HG02981 (cell line): Measurements from ENCODE around the gene CABLES1.
"Not testable (repeated sequence)": the region's sequence is repeated elsewhere in the genome, so short reads cannot be mapped to it uniquely, and the experiment has no call there.

Experiments
- ATAC-seq: cut with Tn5 transposase; IDR thresholded peaks from one replicate; pipeline ENCODE4 v1.9.1; 2021; ENCODE audit warnings: mild to moderate bottlenecking, moderate library complexity; ENCODE audit not compliant: unreplicated experiment

CABLES1 gene

DNA sequence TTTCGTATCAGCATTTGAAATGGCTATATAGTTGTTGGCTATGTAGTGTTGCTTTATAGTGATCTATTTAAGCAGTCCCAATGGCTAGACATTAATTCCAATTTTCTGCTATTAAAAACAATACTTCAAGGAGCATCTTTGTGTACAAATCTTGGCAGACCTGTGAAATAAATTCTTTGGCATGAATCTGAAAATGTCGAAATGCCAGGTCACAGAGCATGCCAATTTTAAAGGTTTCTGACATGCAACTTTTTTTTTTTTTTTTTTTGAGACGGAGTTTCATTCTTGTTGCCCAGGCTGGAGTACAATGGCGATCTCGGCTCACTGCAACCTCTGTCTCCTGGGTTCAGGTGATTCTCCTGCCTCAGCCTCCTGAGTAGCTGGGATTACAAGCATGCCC, 26.8 kb upstream of the CABLES1 start:
- ATAC-seq: no peak

DNA sequence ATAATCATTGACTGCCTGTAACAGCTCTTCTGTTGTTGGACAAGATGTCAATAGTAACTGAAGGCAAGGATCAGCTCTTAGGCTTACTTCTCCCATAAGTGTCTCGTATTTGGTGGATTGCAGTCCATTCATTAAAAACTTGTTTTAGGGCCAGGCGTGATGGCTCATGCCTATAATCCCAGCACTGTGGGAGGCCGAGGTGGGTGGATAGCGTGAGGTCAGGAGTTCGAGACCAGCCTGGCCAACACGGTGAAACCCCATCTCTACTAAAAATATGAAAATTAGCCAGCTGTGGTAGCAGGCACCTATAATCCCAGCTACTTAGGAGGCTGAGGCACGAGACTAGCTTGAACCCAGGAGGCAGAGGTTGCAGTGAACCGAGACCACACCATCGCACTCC, 26.1 kb upstream of the CABLES1 start:
- not testable (repeated sequence) for ATAC-seq

DNA sequence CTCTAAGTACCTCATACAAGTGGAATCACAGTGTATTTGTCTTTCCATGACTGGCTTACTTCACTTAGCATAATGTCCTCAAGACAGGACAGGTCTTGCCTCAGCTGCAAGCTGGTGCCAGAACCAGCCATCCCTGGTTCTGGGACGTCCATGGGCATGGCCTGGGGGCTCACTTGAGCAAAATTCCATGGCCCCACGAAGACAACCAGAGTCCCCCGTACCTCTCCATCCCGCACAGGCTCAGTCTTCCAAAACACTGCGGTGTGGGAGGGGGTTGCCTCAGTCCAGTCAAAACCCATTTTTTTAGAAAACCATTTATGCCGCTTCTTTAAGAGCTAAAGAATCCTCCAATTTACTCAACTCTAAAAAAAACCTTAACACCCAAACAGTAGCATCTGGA, 21.7 kb upstream of the CABLES1 start:
- ATAC-seq: no peak

DNA sequence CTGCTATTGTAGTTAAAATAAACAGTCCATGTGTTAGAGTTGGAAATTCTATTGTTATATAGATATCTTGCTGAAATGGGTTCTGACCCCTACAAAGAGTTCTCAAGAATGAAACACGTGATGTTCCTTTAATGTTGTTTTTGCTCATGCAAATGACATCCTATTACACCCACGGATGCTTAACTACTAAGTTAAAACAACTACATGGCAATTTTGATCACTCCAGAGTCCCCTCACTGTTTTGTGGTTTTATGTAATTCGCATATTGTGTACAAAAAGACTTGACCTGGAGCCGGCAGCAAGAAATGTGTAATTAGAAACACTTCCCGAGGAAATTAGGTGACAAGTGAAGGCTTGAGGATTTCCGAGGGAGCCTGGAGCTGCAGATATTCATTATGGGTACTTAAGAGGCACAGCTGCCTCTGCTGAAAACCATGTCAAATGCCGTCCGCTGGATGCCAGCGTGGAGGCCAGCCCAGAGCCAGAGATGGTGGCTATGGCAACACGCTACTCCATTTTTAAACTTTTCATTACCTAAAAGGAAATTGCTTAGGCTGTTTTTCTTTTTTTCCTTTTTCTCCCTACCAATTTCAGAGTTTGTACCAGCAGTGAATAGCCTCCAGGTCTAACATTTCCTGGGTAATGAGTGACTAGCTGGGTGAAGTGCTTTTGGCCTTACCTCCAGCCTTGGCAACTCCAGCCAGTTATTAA, 21.0 kb upstream of the CABLES1 start:
- no peak for ATAC-seq

DNA sequence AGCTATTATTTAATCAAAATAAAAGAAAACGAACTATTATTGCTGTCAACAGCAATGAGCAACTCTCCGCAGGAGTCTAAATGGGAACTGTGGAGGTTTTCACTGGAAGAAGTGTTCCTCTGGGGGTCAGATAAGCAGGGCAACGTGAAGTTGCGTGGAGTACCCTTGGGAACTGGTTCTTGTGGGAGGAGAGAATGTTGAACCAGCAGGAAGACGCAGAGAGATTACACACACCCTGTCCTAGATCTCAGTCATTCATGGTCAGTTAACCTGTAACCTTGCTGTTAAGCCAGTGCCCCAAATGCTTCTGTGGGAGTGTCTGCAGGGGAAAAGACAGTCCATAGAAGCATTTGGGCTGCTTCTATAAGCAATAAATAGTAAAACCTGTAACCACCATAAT, 20.4 kb upstream of the CABLES1 start:
- ATAC-seq: no peak

DNA sequence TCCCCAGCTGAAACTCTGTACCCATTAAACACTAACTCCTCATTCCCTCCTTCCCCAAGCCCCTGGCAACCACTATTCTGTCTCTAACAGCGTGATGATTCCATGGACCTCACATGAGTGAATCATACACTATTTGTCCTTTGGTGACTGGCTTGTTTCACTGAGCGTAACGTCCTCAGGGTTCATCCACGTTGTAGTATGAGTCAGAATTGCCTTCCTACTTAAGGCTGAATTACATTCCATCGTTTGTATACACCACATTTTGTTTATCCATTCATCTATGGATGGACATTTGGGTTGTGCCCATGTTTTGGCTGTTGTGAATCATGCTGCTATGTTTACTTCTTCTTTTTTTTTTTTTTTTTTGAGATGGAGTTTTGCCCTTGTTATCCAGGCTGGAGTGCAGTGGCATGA, 19.6 kb upstream of the CABLES1 start:
- no peak for ATAC-seq

DNA sequence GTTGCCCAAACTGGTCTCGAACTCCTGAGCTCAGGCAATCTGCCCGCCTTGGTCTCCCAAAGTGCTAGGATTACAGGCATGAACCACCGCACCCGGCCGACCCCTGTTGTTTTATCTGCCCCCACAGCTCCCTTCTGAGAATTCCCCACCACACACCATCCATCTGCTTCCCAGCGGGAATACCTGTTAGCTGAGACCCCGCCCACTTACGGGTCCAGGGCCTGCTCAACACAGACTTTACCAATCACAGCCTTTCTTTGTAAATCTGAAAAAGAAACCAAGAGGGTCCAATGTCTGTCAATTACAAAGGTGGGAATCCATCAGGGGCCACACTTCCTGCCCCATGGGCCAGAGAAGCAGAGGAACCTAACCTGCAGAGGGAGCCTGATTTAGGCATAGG, 14.2 kb upstream of the CABLES1 start:
- no peak for ATAC-seq

DNA sequence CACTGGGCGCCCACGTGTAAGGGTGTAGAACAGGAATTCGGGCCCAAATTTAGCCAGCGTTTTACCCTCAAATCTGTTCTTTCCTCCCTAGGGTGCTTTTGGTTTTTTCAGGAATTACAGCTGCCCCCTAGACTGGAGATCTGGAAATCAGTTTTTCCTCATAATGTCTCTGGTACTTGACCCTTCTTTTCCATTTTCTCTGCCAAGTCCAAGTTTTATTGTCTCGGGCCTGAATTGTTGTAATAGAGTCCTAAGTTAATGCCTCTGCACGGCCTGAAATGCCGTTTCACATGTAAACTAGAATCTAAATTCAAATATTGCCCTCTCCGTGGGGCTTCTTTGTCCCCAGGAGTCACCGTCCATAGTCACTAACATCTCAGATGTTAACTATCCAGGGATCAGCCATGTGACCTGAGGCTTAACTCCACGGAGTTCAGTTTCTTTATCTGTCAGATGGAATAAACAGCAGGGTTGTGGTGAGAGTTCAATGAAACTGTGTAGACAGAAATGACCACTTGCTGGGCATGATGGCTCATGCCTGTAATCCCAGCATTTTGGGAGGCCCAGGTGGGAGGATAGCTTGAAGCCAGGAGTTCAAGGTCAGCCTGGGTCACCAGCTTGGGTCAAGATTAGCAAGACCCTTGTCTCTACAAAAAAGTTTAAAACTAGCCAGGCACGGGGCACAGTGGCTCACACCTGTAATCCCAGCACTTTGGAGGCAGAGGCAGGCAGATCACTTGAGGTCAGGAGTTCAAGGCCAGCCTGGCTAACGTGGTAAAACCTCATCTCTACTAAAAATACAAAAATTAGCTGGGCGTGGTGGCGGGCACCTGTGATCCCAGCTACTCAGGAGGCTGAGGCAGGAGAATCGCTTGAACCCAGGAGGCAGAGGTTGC, 12.7 kb upstream of the CABLES1 start:
- no peak for ATAC-seq

DNA sequence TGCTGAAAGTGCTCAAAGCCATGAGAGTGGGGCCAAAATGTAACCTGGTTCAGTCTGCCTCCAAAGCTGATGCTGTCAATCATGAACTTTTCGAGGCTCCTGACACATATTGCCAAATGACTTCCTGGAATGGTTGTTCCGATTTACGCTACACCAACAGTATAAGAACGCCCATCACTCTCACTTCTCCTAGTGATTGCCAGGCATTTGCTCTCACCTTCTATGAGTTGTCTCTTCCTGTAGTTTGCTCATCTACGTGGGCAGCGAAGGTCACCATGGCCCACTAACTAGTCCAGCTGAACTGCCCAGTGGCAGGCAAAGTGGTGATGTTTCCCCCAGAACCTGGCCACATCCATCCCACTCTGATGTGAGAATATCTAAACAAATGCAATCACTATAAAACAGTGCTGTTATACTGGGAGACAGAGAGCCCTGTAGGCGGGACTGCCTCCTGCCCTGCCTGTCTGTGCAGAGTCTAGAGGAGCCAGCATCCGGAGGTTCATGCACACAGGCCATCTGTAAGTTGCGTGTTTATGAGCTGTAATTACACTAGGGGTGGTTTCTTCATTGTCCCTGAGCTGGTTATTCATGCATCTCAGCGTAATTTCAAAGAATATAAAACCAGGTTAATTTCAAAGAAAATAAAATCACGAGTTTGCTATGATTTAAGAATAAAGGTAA, 8.8 kb upstream of the CABLES1 start:
- ATAC-seq: no peak

DNA sequence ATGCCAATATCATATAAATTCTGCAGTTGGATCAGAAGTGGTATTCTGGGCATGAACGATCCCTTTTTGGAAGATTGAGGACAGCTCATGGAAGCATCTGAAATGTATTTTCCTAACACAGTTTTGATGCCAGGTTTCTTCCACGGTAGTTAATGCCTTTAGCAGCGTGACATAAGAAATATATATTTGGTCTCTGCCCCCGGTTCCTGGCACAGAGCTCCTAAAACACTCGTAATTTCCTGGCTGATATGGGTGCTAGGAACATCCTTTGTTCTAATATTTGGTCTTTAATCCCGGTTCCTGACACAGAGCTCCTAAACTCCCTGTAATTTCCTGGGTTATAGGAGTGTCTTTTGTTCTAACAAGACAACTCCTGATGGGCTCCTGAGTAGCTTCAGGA, 8.2 kb upstream of the CABLES1 start:
- no peak for ATAC-seq

DNA sequence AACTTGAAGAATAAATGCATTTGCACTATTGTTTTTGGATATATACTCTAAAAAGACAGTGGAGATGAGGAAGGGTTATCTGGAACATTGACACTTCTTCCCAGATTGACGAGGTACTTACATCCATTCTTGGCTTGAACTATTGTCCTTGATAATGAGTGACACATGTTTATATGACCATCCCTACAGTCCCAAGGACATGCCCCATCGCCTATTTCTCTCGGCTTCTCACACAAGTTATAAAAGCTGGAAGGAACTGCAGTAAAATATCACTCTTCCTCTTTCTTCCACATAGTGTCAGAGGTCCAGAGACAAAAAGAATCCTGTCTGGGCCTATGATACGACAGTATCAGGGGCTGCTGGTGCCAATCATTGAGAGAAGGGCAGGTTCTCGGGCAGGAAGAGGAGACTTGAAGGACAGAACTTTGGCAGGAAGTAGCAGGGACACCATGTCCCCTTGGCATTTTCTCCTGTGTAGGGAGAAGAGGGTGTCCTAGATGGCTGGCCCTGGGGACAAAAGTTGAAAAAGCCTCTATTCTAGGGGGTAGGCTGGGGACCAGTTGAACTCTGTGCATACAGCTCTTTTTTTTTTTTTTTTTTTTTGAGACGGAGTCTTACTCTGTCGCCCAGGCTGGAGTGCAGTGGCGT, 5.8 kb upstream of the CABLES1 start:
- ATAC-seq: no peak

DNA sequence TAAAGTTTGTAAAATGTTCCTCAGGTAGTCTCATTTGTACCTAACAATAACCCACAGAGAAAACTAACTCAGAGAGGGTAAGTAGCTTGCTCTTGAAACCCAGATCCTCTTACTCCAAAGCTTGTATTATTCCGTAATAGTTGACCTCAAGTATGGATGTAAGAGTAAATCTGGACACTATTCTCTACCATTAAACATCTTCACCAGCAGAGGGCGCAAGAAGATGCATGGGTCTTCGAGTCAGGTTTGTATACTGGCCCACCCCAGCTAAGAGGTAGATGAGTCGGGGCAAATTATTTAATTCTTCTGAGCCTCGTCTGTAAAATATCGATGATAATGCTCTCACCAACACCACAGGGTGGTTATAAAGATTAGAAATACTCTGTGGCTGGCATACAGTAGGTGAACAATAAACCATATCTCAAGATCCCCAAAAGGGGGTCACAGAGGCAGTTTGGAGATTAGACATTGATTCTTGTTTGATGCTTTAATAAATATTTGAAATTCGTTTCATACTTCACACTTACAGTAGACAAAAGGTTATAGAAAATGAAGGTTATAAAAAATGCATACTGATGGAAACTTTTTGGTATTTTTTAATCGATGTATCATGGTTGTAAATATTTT, 3.5 kb upstream of the CABLES1 start:
- no peak for ATAC-seq

DNA sequence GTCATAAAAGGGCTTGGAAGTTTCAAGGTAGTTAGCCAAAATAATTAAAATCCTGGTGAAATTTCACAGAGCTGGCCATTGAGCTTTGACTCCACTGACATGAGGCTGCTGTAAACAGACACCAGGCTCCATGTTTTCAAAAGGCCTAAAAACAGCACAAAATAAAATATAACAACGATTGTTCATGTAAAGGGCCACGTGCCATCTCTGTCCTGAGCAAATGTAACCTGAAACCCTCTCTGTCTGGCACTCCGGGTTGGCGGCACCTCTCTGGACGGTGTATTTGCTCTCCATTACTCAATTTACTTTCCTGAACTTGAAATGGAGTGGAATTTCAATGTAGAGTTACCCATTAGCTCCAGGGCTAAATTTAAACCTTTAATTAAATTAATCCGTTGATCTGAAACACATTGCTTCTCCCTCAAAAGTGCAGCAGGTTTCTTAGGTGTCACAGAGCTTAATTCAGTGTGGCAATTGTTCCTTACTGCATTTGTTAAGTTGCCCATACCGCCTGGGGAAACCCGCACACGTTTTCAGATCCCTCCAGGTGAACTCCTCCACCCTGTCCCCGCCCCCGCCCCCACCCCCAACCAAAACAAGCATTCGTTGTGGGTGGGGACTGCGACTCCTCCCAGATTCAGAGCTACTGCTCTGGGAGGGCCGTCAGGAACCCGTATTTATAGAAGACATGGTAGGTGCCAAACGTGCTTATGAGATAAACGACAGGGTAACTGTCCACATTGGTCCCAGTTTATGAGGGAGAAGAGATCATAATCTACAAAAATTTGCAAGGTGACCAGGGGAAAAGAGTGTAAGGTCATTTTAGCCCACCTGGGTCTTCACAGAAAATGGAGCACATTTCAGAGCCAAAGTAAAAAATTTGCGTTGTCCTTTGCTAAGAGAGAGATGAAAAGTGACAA, 1.2 kb upstream of the CABLES1 start:
- no peak for ATAC-seq

DNA sequence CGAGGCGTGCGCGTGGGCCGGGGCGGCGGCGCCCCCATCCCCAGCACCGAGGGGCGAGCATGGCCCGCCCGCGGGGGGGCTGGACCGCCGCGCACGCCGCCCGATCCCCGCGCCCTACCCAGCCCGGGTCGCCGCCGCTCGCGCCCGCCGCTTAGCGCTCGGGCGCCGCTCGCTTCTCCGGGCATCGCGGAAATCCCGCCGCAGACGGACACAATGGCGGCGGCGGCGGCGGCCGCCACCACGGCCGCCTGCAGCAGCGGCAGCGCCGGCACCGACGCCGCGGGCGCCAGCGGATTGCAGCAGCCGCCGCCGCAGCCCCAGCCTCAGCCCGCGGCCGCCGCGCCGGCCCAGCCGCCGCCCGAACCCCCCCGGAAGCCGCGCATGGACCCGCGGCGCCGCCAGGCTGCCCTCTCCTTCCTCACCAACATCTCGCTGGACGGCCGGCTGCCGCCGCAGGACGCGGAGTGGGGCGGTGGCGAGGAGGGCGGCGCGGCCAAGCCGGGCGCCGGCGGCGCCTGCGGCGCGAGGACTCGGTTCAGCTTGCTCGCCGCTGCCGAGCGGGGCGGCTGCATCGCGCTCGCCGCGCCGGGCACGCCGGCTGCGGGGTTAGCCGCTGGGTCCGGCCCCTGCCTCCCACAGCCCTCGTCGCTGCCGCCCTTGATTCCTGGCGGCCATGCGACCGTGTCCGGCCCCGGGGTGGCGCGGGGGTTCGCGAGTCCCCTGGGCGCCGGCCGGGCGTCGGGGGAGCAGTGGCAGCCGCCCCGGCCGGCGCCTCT, 453 bp downstream of the CABLES1 start:
- peak; percentile 33 for ATAC-seq

DNA sequence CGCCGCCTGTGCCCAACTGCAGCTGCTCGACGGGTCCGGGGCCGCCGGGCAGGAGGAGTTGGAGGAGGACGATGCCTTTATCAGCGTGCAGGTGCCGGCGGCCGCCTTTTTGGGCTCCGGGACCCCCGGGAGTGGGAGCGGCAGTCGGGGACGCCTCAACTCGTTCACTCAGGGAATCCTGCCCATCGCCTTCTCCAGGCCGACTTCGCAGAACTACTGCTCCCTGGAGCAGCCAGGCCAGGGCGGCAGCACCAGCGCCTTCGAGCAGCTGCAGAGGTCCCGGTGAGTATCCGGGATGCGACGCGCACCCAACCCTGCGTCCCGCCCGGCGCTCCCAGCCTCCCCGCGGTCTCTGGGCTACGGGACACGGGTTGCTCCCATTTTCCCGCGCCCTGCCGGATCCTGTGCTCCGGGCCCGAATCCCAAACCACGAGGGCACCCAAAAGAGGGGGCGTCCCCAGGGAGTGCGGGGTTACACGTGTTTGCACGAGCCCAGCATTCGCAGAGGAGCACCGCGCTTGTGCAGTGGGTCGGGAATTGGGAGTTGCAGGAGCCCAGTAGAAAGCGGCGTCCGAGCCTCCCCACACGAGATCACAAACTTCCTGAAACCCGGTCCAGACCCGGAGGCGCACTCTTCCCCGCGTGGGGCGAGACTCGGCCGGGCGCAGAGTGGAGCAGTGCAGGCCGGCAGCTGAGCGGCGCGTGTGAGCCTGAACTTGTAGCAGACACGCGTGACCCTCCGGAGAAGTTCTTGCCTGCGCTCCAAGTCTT, 1.2 kb downstream of the CABLES1 start:
- peak; percentile 16 for ATAC-seq

DNA sequence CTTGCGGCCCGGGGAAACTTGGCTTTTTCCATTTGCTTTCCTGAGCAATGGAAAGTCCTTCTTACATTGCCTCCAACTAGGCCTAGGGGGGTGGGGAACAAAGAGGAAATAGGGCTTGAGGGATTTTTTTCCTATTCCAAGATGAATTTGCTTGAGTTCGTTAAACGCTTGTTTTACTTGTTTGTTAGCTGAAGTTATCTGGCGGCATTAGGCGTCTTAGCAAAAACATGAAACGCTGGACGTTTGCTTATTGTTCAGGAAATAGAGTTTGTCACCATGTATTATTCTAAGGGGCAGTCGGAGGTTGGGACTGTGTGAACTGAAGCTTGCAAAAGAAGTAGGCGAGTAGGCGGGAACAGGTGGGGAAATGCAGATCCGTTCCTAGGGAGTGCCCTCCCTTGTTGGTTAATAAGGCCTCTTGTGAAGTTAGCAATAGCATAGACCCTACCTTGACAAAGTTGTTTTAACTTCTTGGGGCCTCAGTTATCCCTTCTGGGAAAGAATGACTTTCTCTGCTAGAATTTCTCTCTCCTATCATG, 1.9 kb downstream of the CABLES1 start:
- no peak for ATAC-seq

DNA sequence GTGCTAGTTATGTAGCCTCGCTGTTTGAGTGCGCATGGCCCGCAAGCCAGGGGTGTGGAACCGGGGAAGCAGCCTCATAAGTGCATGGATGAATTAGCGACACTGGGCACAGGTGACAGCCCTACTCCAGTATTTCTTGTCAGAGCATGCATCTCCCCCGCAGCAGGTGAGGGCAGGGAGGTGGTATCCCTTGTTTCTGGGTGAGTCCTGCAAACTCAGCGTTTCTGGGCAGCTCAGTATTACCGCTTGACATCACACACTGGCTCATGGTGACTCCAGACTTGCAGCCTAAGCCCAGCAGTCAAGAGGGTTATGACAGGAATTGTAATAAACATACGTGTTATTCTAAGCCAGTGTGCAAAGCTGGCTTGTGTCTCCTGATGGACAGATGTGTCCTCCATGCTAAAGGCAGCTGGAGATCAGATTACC, 2.5 kb downstream of the CABLES1 start:
- ATAC-seq: no peak

DNA sequence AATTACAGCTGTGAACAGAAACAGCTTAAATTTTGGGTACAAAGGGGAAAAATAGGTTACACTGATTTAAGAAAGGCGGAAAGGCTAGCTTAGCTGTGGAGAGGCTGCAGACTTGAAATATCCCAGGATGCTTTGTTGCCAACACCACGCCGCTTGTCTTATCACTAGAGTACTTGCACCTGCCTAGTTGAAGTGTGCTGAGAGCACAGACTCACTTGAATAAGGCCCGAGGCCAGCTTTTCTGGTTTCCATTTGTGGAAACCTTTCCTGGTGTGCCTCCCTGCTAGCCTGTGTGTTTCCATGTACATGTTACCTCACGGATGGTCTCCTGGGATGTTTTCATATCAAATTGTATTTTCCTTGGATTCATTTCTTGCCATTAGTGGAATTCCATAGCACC, 3.2 kb downstream of the CABLES1 start:
- ATAC-seq: no peak
